DND-41 (cell line): ENCODE measurements around the gene AUTS2.

Experiments used
- EZH2 ChIP-seq: IDR thresholded peaks from 3 replicates; pipeline ENCODE4 v1.6.1; 2012; ENCODE audit warnings: borderline replicate concordance, low read depth, mild to moderate bottlenecking, moderate library complexity, low read length, inconsistent platforms; ENCODE audit not compliant: severe bottlenecking
- TF ChIP-seq, protein P1 (sequence below): IDR thresholded peaks from 2 replicates; pipeline ENCODE4 v1.5.1; 2012; ENCODE audit warnings: borderline replicate concordance, low read length, moderate library complexity, mild to moderate bottlenecking; ENCODE audit not compliant: poor library complexity, severe bottlenecking; ENCODE audit errors: extremely low read depth

DNA sequence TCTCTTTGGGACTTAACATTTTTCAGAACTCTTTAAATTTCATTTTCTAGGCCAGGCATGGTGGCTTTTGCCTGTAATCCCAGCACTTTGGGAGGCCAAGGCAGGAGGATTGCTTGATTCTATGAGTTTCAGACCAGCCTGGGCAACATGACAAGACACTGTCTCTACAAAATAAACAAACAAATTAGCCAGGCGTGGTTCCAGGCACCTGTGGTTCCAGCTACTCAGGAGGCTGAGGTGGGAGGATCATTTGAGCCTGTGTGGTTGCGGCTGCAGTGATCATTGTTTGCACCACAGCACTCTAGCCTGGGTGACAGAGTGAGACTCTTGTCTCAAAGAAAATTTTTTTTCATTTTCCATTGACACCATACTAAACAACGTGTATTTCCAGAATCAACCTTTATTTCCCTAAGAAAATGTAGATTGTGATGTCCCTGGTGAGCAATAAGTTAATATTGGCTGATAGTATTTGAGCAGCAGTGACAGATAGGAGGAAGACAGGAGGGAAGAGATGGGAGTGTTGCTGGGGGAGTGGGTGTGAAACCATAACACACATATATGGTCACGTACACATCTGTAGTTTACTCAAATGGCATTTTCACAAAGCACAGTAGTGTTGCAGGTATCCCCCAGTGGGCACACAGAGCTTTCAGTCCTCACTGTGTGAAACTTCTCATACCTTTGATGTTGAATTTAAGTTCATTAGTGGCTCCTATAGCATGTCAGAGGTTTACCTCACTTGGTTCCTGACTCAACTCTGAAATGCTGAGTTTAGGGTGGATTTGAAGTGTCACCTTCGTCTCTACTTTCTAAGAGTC is 205.6 kb downstream of the AUTS2 start:
- TF ChIP-seq, protein P1, sequence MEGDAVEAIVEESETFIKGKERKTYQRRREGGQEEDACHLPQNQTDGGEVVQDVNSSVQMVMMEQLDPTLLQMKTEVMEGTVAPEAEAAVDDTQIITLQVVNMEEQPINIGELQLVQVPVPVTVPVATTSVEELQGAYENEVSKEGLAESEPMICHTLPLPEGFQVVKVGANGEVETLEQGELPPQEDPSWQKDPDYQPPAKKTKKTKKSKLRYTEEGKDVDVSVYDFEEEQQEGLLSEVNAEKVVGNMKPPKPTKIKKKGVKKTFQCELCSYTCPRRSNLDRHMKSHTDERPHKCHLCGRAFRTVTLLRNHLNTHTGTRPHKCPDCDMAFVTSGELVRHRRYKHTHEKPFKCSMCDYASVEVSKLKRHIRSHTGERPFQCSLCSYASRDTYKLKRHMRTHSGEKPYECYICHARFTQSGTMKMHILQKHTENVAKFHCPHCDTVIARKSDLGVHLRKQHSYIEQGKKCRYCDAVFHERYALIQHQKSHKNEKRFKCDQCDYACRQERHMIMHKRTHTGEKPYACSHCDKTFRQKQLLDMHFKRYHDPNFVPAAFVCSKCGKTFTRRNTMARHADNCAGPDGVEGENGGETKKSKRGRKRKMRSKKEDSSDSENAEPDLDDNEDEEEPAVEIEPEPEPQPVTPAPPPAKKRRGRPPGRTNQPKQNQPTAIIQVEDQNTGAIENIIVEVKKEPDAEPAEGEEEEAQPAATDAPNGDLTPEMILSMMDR, result no peak
- no peak for TF ChIP-seq EZH2
